Pons (tissue), 1 donor: ENCODE measurements around the gene ZNF397.
"Not testable (repeated sequence)": the region's sequence is repeated elsewhere in the genome, so short reads cannot be mapped to it uniquely, and the experiment has no call there.

Experiments used
- DNase-seq: peaks from one replicate; pipeline ENCODE4 v3.0.0-alpha.2; 2016; ENCODE audit warnings: low spot score

The ZNF397 gene

DNA sequence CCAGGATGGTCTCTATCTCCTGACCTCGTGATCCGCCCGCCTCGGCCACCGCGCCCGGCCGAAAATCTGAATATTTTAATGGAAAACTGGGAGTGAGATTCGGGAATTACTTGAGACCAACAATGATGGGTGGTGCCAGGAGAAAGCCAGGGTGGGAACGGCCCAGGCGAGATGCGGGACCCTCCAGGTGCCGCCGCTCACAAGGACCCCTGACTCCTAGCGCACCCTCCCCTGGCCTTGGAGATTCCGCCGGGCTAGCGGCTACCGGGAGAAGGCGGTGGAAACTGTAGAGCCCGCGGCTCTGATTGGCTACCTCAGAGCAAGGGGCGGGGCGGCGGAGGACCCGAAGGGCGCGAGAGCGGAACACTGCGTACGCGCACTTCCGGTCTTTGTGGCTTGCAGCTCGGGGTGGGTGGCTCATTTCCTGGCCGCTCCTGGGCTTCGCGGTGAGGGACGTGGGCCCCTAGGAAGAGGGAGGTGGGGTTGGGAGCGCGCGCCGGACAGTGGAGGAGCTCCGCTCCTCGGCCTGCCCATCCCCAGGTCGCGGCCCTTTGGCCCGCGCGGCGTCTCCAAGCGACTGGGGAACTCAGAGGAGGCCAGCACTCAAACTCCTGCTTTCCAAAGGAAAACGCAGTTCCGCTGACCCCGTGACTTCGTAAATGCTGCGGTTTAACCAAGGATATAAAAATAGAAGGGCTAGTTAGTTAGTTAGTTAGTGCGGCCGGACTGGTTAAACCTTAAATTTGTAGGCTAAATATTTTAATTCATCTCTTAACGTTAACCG is at the start of gene ZNF397:
TSS of gene ZNF397 (plus strand) at position 371 of the 784 bp plus-strand sequence. CDS start 1,437 bp downstream, outside the sequence.
- DNase-seq: peak; percentile 96

GRCh38 chr18:35191698-35192025 is 49.2 kb upstream of the ZNF397 start:
- DNase-seq: no peak

- DNase-seq: no peak
These were observed 48.4 kb upstream of the ZNF397 start for GRCh38 chr18:35192415-35192814.

DNA sequence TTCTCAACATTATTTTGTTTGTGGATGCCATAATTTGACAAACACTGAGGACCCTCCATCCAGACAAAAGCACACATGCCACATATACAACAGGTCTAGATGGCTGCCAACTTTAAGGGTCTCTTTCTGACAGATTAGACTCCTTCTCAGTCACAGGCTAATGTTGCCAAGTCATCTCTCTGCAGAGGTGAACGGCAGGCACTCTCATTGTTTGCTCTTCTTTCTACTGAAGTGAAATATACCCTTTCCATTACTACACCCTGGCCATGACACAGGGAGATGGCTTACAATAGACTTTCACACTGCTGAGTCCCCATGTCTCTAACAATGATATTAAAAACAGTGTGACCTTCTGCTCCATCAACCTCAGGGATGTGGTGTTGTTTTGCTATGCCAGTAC is 47.5 kb upstream of the ZNF397 start:
- no peak for DNase-seq

DNA sequence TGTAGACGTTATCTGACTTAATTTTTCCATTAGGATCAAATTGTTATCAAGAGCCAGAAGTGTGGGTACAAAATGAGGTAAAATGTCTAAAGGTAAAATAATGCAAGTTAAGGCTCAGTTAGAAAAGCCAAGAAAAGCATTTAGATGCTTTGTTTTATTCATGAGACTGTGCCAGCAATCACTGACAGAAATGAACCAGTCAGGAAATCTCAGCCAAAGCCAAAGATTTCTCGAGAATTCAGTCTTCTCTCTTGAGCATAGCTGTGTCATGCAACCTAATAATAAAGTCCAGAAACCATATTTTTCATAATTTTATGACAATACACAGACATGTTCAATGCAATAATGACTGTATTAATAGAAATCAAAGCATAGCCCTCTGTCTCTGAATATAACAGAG is 43.5 kb upstream of the ZNF397 start:
- DNase-seq: no peak

- no peak for DNase-seq
These were observed 39.4 kb upstream of the ZNF397 start for GRCh38 chr18:35201256-35201931.

- no peak for DNase-seq
These were observed 37.8 kb upstream of the ZNF397 start for GRCh38 chr18:35203067-35203466.

DNA sequence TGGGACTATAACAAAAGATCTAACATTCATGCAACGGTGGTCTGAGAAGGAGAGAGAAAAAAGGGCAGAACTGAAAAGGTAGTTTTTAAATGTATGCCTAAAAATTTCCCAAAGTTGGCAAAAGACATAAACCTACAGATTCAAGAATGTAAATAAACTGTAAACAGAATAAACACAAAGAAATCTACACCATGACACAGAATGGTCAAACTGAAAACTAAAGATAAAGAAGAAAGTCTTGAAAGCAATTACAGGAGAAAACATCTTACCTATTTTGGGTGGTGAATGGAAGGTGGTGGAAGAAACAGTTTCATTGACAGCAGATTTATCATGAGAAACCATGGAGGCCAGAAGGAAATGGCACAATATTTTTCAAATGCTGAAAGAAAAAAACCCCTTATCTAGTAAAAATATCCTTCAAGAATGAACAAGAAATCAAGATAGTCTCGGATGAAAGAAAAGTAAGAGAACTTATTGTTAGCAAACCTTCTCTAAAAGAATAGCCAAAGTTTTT is 35.6 kb upstream of the ZNF397 start:
- DNase-seq: no peak

GRCh38 chr18:35205746-35206458 is 34.9 kb upstream of the ZNF397 start:
- DNase-seq: not testable (repeated sequence)

DNA sequence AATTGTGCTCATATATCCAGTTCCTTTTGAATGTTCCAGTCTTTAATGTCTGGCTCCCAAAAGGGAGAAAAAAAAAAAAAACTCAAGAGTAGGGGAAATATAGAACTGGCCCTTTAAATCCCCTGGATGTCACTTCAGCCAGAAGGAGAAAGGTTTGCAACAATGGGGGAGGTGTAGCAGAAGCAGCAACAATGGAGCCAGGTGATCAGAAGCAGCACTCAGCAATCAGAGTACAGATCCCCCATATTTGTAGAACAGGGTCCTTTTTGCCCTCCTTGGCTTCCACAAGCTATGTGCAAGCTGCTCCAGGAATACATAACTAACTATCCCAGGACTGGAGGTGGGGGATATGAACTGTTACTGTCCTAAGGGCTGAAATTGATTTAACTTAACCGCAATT is 25.8 kb upstream of the ZNF397 start:
- no peak for DNase-seq

DNA sequence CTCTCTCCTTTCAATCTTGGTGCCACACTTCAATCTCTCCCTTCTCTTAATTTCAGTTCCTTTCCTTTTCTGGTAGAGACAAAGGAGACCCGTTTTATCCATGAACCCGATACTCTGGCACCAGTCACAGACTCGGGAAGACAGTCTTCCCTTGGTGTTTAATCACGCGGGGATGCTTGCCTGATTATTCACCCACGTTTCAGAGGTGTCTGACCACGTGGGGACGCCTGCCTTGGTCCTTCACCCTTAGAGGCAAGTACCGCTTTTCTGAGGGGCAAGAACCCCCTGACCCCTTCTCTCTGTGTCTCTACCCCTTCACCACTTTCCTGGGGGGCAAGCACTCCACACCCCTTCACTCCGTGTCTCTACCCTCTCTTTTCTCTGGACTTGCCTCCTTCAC is 24.2 kb upstream of the ZNF397 start:
- DNase-seq: not testable (repeated sequence)

- not testable (repeated sequence) for DNase-seq
These were observed 21.5 kb upstream of the ZNF397 start for GRCh38 chr18:35219331-35219730.

GRCh38 chr18:35220424-35220823 is 20.4 kb upstream of the ZNF397 start:
- DNase-seq: no peak

GRCh38 chr18:35223797-35224196 is 17.0 kb upstream of the ZNF397 start:
- no peak for DNase-seq

GRCh38 chr18:35227254-35227653 is 13.6 kb upstream of the ZNF397 start:
- DNase-seq: no peak

- DNase-seq: peak; percentile 95
These were observed 9.8 kb upstream of the ZNF397 start for GRCh38 chr18:35231052-35231451.

DNA sequence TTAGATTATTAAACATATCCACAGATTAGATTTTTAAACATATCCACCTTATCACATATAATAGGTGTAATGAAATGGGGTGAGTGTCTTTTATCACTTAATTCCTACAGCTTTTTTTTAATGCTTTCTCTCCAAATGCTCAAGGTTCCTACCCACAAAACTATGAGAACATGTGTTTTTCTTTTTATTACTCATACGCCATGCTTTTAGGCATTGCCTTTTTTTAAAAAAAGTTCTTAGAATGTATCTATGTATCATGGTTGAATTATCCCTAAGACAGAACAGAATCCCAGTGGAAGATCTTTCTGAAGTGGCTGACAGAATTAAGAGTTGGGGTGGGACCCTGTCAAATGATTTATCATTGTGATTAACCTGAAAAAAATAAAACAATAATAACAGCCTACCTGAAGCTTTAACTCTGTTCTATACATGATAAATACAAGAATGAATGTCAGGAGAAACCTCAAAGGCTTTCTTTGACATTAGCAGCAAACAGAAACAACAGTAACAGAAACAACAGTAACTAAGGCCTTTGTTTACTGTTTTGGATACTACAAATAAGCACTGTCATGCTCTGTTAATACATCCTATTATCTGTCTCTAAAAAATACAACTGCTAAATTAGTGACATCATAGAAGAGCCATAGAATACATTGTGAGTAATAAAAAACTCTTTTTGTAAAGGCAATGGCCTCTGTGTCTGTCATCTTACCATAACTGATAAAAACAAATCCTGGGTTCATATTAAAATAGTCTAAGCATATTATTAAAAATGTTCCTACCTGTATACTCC is 4.1 kb upstream of the ZNF397 start:
- DNase-seq: peak; percentile 92

DNA sequence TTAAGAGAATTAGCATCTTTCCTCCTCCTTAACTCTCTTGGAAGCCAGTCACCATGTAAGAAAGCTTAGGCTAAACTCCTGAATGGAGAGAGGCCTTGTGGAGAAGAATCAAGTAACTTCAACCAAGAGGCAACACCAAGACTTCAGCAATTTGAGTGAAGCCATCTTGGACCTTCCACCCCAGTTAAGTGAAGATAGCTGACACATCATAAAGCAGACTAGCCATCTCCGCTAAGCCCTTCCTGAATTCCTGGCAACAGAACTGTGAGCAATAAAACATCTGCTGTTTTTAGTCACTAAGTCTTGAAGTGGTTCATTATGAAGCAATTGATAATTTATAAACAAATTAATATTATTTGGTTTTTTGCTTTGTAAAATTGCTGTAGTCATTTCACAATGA is 1.5 kb upstream of the ZNF397 start:
- DNase-seq: no peak

- no peak for DNase-seq
These were observed 592 bp downstream of the ZNF397 start for GRCh38 chr18:35241448-35241804.

DNA sequence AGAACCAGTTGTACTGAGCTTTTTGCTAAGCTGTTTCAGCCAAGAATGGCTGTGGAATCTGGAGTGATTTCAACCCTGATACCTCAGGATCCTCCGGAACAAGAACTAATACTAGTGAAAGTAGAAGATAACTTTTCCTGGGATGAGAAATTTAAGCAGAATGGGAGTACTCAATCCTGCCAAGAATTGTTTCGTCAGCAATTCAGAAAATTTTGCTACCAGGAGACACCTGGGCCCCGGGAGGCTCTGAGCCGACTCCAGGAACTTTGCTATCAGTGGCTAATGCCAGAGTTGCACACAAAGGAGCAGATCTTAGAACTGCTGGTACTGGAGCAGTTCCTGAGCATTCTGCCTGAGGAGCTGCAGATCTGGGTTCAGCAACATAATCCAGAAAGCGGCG is 1.6 kb downstream of the ZNF397 start:
- no peak for DNase-seq

- no peak for DNase-seq
These were observed 3.8 kb downstream of the ZNF397 start for GRCh38 chr18:35244671-35245070.

- DNase-seq: no peak
These were observed 5.0 kb downstream of the ZNF397 start for GRCh38 chr18:35245719-35246317.
